Activated CD8-positive, alpha-beta memory T cell treated with anti-CD3 and anti-CD28 coated beads, Interleukin-2, amount 10 ng/mL, durations not matched to agents 7 days and 5 days (primary cell): Measurements from ENCODE around the gene FAM153A. TPM values are rescaled to one million over a fixed set of nuclear protein-coding genes. Genes with fewer than 3 reads are reported as not detected.
"Not testable (repeated sequence)": the region's sequence is repeated elsewhere in the genome, so short reads cannot be mapped to it uniquely, and the experiment has no call there.

Source experiments
- ATAC-seq: fragments of 150-1000 bp; cut with Tn5 transposase; one replicate; pipeline ENCODE4 v1.10.0; 2021; ENCODE audit warnings: moderate library complexity
- CTCF ChIA-PET: fragments of 350-600 bp; sonication (Branson Sonifier 250); formaldehyde crosslinking; loops from one replicate; lab custom pipeline; 2021; ENCODE audit warnings: antibody characterized with exemption; lab: Charles Lee
- DNase-seq: peaks from one replicate; pipeline ENCODE4 v3.0.0-alpha.2; 2020
- H3K27ac Mint-ChIP-seq: one replicate; pipeline ENCODE4 v1.8.0; 2021; ENCODE audit warnings: mild to moderate bottlenecking, mixed read lengths
- H3K27me3 Mint-ChIP-seq: one replicate; pipeline ENCODE4 v1.8.0; 2021; ENCODE audit warnings: mixed read lengths
- H3K36me3 Mint-ChIP-seq: one replicate; pipeline ENCODE4 v1.8.0; 2021; ENCODE audit warnings: mild to moderate bottlenecking, mixed read lengths
- H3K4me1 Mint-ChIP-seq: one replicate; pipeline ENCODE4 v1.8.0; 2021; ENCODE audit warnings: mixed read lengths
- H3K4me3 Mint-ChIP-seq: one replicate; pipeline ENCODE4 v1.8.0; 2021; ENCODE audit warnings: mild to moderate bottlenecking, moderate library complexity, mixed read lengths
- H3K9me3 Mint-ChIP-seq: one replicate; pipeline ENCODE4 v1.8.0; 2022; ENCODE audit warnings: low read depth, mixed read lengths
- total RNA-seq, 2 experiments: library from RNA; stranded (reverse); gene quantifications; one replicate each; pipeline ENCODE4 v1.2.3, GENCODE V29; 2021

Gene FAM153A
- total RNA-seq: 1 to 10 TPM in 1 of 2 experiments, under 1 TPM in 1; 0.54 to 6.9 TPM

DNA sequence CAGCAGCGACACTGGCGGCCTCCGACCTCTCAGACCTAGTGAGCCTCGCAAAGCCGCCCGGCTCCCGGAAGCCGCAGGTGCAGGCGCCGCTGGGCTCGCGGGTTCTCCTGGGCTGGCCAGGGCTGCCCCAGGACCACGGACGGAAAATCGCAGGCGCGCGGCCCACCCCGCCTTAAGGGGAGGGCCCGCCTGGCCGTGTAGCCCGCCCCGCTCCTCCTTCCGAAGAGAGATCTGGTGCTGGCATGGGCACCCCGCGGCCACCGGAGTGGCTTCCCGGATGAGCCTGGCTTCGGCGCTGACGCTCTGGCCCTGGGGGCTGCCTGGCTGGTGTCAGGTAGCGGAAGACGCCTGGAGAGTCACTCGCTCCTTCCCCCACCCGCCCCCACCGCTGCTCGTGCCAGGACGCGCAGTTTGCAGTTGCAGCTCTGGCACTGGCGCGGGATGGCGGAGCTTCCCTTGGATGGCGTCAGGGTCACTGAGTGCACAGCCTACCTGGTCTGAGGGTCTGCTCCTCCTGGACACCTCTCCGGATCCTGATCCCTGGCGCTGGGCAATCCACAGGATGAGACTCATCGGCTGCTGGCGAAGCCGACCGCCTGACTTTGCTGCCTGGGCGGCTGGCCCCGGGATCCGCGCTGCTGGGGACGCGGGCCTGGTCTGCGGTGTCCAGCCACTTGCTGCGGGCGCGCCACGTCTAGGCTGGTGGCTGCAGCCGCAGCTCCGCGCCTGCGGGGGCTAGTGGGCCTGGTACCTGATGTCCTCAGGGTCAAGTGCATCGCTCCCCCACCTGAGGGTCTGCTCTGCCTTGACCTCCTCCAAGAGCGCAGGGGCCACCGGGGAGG lies at the start of gene FAM153A:
Gene FAM153A (minus strand): TSS at position 108 of the 842 bp plus-strand sequence.
- peak; percentile 92 for ATAC-seq
- H3K9me3 Mint-ChIP-seq, DNase-seq, H3K27ac Mint-ChIP-seq, H3K4me3 Mint-ChIP-seq, CTCF ChIA-PET, H3K36me3 Mint-ChIP-seq, H3K4me1 Mint-ChIP-seq, H3K27me3 Mint-ChIP-seq: not testable (repeated sequence)

DNA sequence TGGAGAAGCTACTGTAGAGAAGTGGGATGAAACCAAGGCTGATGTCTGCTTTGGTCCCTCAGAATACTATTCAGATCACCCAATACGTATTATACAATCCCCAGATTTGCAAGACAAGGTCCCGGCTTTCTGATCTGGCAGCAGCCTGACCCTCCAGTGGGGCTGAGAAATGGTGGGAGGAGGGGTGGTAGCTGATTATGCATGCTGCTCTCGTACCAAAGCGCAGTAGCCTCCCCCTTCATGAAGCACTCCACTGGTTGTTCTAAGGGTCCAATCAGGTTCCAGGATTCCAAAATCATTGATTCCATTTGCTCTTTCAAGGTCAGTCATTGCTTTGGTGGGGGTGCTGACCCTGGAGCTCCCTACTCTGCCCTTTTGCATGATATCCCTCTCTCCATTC lies 49.6 kb upstream of the FAM153A start:
- H3K27me3 Mint-ChIP-seq, H3K36me3 Mint-ChIP-seq, H3K27ac Mint-ChIP-seq, H3K4me1 Mint-ChIP-seq, H3K4me3 Mint-ChIP-seq, H3K9me3 Mint-ChIP-seq, DNase-seq, ATAC-seq, CTCF ChIA-PET: not testable (repeated sequence)

DNA sequence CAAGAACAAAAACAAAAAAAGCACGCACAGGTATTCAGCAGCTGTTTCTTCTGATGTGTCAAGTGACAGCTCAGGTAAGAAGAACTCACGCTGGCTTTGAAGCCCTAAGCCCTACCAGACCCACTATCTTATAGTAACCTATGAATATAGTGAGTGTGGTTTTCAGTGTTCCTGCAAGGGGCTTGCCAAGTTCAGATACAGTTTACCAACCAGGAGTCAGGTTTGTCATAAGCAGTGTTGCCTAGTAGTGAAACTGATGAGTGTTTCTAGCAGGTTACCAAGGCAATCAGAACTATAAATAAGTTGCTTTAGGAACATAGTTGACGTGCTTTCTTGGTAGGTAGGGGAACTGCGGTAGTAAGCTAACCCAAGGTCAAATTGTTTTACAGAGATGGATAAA lies 43.4 kb upstream of the FAM153A start:
- ATAC-seq: peak; percentile 70
- H3K36me3 Mint-ChIP-seq, H3K27me3 Mint-ChIP-seq: not testable (repeated sequence)

DNA sequence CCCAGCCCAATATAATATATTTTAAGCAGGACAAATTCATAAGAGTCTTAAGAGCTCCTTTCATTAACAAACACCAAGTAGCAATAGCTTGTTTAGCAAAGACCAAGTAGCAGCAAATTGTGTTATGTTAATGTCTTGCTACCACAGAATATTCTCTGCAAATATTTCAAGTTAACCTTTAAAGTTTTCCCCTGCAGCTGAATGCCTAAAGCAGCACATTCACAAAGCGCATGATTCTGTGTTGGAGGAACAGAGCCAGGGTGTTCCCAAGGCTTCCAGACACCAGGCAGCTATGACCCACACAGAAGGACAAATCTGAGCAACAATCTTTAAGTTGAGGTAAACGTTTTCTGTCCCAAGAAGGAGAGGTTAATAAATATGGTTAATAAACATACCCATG lies 42.1 kb upstream of the FAM153A start:
- H3K4me3 Mint-ChIP-seq, H3K27ac Mint-ChIP-seq: not testable (repeated sequence)

More for the DNA sequence above, 43.4 kb upstream of the FAM153A start:
- CTCF ChIA-PET, H3K4me3 Mint-ChIP-seq, H3K27ac Mint-ChIP-seq, H3K9me3 Mint-ChIP-seq, H3K4me1 Mint-ChIP-seq, DNase-seq: not testable (repeated sequence)

DNA sequence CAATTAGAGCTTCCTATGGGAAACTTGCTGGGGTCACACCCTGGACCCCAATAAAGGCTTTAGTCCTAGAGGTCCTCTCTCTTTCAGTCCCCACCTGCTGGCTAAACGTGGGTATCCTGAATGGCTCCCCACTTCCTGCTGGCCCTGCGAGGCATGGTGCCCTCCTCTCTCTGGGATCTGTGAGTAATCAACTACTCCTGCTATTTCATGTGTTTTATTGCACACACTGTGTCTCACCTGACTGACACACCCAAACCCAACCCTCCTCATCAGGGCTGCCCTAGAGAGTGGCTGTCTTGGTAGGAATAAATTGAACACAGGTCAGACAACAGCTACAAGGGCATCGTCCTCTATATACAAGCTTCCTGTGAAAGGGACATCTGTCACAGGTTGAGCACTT lies 39.8 kb upstream of the FAM153A start:
- H3K27me3 Mint-ChIP-seq, H3K36me3 Mint-ChIP-seq, H3K9me3 Mint-ChIP-seq, H3K4me1 Mint-ChIP-seq, ATAC-seq, H3K27ac Mint-ChIP-seq, H3K4me3 Mint-ChIP-seq, CTCF ChIA-PET, DNase-seq: not testable (repeated sequence)

More for the DNA sequence above, 42.1 kb upstream of the FAM153A start:
- CTCF ChIA-PET, H3K36me3 Mint-ChIP-seq, ATAC-seq, H3K4me1 Mint-ChIP-seq, DNase-seq, H3K9me3 Mint-ChIP-seq, H3K27me3 Mint-ChIP-seq: not testable (repeated sequence)

DNA sequence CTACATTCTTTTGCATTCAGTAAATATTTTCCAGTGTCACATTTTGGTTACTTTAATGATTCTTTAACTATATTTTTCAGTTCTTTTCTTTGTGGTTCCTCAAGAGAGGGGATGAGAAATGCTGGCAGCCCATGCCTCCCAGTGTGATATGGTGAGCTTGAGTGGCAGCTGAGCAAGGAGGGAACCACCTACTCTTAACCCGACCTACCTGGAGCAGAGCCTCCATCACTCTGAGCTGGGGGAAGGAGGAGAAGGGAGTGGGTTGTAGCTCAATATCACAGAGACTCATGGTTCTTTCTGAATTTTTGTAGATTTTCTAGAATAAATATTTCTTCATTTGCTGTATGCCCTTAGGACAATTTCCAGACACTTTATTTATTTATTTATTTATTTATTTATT lies 37.0 kb upstream of the FAM153A start:
- H3K27ac Mint-ChIP-seq, H3K27me3 Mint-ChIP-seq, H3K4me3 Mint-ChIP-seq, H3K9me3 Mint-ChIP-seq, CTCF ChIA-PET, DNase-seq, H3K4me1 Mint-ChIP-seq, ATAC-seq, H3K36me3 Mint-ChIP-seq: not testable (repeated sequence)

DNA sequence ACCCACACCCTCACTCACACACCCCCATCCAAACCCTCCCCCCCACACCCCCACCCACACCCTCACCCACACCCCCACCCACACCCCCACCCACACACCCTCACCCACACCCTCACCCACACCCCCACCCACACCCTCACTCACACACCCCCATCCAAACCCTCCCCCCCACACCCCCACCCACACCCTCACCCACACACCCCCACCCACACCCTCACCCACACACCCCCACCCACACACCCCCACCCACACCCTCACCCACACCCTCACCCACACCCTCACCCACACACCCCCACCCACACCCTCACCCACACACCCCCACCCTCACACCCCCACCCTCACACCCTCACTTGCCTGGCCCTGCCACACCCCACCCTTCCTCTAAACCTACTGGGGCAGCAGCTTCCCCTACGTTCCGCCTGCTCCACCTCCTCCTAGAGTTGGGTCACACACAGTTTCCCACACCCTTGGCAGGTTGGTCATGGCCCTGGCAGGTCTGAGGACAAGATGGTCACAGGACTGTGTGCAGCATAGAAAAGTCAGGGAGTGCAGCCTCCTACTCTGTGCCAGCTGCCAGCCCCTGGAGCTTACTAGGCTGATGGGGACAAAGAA lies 30.2 kb upstream of the FAM153A start:
- ATAC-seq: peak; percentile 34
- H3K4me3 Mint-ChIP-seq, H3K4me1 Mint-ChIP-seq, H3K27ac Mint-ChIP-seq, H3K9me3 Mint-ChIP-seq, H3K27me3 Mint-ChIP-seq, DNase-seq, CTCF ChIA-PET, H3K36me3 Mint-ChIP-seq: not testable (repeated sequence)

DNA sequence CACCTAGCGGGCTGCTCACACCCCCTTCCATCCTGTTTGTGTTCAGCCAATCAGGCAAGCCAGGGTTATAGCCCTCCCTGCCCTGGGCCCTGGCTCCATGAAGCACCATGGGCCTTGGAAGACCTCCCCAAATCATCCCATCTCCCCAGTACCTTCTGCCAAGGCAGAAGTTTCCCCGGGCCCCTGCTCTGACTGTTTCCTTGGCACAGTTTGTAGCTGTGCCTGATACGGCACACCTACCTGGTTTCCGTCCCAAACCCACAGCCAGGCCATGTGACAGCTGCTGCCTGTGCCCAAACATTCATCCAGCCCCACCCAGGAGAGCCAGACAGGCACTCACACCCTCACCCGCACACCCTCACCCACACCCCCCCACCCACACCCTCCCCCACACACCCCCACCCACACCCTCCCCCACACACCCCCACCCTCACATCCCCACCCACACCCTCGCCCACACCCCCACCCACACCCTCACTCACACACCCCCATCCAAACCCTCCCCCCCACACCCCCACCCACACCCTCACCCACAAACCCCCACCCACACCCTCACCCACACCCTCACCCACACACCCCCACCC lies 29.6 kb upstream of the FAM153A start:
- DNase-seq, CTCF ChIA-PET, H3K36me3 Mint-ChIP-seq, H3K4me3 Mint-ChIP-seq, H3K27ac Mint-ChIP-seq, H3K9me3 Mint-ChIP-seq, H3K27me3 Mint-ChIP-seq, H3K4me1 Mint-ChIP-seq: not testable (repeated sequence)
- peak; percentile 52 for ATAC-seq

DNA sequence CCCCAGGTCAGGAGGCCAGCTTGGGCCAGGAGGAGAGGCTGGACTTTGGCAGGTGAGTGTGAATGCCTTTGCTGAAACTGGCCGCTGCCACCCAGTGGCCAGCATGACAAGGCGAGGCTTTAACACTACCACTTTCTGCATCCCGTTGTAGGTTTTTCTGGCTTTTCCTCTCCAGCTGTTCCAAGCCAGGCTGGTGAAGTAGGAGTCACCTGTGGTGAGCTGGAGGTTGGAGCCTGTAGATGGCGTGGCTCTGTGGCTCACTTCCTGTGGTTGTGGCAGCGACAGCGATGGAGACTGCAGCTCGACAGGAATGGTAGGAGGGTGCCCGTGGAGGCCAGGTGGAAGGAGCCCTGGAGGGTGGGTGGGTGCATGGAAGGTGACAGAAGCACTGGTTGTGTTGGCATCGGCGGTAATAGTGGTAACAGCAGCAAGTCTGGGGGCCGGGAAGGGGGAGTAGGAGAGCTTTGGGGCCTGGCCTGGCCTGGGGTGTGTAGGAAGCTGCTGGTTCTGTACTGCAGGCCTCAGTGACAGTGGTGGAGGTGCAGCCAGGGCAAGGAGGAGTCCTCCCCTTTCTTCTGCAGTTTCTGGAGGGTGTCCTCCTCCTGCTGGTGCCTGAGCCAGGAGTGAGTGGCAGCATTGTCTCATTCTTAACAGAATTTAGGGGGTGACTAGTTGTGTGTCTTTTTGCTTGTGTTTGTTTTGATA lies 26.7 kb upstream of the FAM153A start:
- ATAC-seq (peak; percentile 52), DNase-seq (peak; percentile 61)
- H3K27ac Mint-ChIP-seq, H3K4me3 Mint-ChIP-seq, H3K4me1 Mint-ChIP-seq, CTCF ChIA-PET, H3K36me3 Mint-ChIP-seq, H3K27me3 Mint-ChIP-seq, H3K9me3 Mint-ChIP-seq: not testable (repeated sequence)

DNA sequence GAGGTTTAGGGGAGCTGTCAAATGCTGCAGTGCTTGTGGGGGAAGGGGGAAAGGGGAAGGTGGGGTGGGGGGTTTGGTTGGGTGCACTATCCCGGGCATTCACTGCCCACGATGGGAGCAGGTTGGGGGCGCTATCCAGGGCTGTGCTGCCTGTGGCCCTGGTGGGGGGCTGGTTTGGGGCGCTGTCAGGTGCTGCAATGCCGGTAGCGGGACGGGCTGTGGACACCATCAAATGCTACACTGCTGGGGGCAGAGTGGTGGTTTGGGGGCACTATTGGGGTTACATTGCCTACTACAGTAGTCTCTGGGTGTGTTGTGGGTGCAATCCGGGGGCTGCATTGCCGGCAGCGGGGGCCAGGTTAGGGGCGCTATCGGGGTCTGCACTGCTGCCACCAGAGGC lies 25.7 kb upstream of the FAM153A start:
- H3K4me1 Mint-ChIP-seq, H3K36me3 Mint-ChIP-seq, DNase-seq, ATAC-seq, H3K4me3 Mint-ChIP-seq, H3K9me3 Mint-ChIP-seq, CTCF ChIA-PET, H3K27ac Mint-ChIP-seq, H3K27me3 Mint-ChIP-seq: not testable (repeated sequence)

DNA sequence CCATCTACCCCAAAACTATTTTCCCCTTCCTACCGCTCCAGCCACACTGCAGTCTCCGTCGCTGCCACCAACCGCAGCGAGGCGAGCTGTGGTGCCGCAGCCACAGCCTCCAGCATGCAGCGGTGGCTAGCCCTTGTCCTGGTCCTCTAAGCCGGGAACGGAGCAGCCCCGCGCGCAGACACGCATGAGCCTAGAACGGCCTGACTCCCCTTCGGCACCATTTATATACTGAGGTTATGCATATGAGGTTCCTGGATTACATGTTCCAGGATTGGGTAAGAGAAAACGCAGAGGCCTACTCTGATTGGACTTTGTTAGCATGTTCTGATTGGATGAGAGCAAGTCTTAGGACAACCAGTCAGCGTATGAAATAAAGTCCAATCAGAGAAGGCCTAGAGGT lies 24.6 kb upstream of the FAM153A start:
- CTCF ChIA-PET: not testable (repeated sequence)

DNA sequence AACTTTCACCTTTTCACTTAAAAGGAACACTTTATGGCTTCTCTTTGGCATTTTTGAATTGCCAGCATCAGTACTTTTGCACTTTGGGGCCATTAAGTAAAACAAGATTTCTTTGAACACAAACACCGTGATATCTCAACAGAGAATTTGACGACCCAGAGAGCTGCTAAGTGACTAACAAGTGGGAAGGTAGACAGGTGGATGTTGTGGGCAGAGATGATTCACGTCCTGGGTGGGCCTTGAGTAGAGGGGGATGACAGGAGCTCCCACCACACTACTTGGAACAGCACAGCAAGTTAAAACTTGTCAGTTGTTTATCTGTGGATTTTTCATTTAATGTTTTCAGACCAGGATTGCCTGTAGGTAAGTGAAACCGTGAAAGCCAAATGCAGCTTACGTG lies 18.7 kb upstream of the FAM153A start:
- H3K36me3 Mint-ChIP-seq, DNase-seq, H3K9me3 Mint-ChIP-seq, H3K27ac Mint-ChIP-seq, H3K27me3 Mint-ChIP-seq, CTCF ChIA-PET, H3K4me1 Mint-ChIP-seq, H3K4me3 Mint-ChIP-seq: not testable (repeated sequence)
- peak; percentile 51 for ATAC-seq

More for the DNA sequence above, 24.6 kb upstream of the FAM153A start:
- H3K9me3 Mint-ChIP-seq, H3K4me1 Mint-ChIP-seq, H3K4me3 Mint-ChIP-seq, DNase-seq, ATAC-seq, H3K36me3 Mint-ChIP-seq, H3K27me3 Mint-ChIP-seq, H3K27ac Mint-ChIP-seq: not testable (repeated sequence)

DNA sequence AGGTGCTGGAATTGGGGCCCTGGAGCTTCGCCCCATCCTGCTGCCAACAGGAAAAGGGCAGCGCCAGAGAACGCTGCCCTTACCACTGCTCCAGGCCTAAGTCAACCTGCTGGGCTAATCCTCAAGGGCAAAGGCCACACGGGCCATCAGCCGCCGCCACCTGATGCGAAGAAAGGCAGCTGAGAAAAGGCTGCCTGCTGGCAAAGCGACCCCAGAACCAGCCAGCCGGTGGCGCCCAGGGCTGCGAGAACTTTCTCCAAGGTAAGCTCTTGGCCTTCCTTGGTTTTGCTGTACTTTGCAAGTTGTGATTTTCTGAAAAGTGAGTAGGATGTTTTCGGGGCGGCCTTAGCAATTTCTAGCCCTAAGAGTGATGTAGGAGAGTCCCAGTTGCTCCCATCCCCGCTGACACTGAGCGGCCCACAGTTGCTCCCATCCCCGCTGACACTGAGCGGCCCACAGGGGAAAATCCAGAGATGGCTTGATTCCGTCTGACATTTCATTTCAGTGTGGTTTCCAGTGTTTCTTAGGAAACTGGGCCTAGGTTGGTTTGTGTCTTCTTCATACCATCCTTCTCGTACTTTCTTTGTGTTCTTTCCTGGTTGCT lies 15.6 kb upstream of the FAM153A start:
- CTCF ChIA-PET: not testable (repeated sequence)

More for the DNA sequence above, 15.6 kb upstream of the FAM153A start:
- not testable (repeated sequence) for H3K27me3 Mint-ChIP-seq, H3K4me3 Mint-ChIP-seq, ATAC-seq, H3K4me1 Mint-ChIP-seq, H3K27ac Mint-ChIP-seq, H3K9me3 Mint-ChIP-seq, DNase-seq, H3K36me3 Mint-ChIP-seq
